T-cell (primary cell): ENCODE results near the gene ETFB. TPM values are rescaled to one million over a fixed set of nuclear protein-coding genes. Genes with fewer than 3 reads are reported as not detected.

Experiments used
- ATAC-seq, 4 experiments: fragments of 200-7000 bp in 3 of 4; fragments of 150-1000 bp in 1 of 4; cut with Tn5 transposase; replicated peaks in 1 of 4; 1 replicate in 3 of 4; 2 replicates in 1 of 4; pipeline ENCODE4 v1.10.0; 2021; ENCODE audit warnings: moderate library complexity in 3 of 4, mild to moderate bottlenecking in 2 of 4, moderate number of reproducible peaks in 1 of 4
- CTCF ChIA-PET, 2 donors: fragments of 300-600 bp; sonication (Branson Sonifier 250); formaldehyde crosslinking; loops; one replicate each; lab custom pipeline; 2022; ENCODE audit warnings: antibody characterized with exemption in 2 of 2; lab: Charles Lee
- POLR2A ChIA-PET, 2 donors: fragments of 300-600 bp; sonication (Branson Sonifier 250); formaldehyde crosslinking; loops; one replicate each; lab custom pipeline; 2022; ENCODE audit warnings: antibody characterized with exemption in 2 of 2; lab: Charles Lee
- DNase-seq, 35 experiments: peaks; one replicate each; pipeline versions ENCODE4 v3.0.0 to v3.0.0-alpha.2; 2013 to 2023
- H3K27ac ChIP-seq: one replicate; pipeline ENCODE4 v1.5.1; 2013; ENCODE audit warnings: low read length
- H3K27me3 ChIP-seq, 2 experiments: replicated peaks in 1 of 2; 1 replicate in 1 of 2; 2 replicates in 1 of 2; pipeline versions ENCODE4 v1.6.1 to v1.7.0; 2013; ENCODE audit warnings: low read length in 1 of 2, mixed read lengths in 1 of 2; ENCODE audit not compliant: control insufficient read depth in 2 of 2, insufficient read depth in 2 of 2; ENCODE audit errors: extremely low read depth in 1 of 2
- H3K36me3 ChIP-seq, 2 donors: 1 replicate in 1 of 2; 2 replicates in 1 of 2; pipeline versions ENCODE4 v1.6.1 to v1.7.0; 2013; ENCODE audit warnings: low read length in 1 of 2; ENCODE audit not compliant: control insufficient read depth in 2 of 2, insufficient read depth in 1 of 2; ENCODE audit errors: extremely low read depth in 1 of 2
- H3K4me1 ChIP-seq, 2 experiments: 1 replicate in 1 of 2; 2 replicates in 1 of 2; pipeline versions ENCODE4 v1.6.1 to v1.7.0; 2013; ENCODE audit warnings: low read length in 2 of 2, mixed read lengths in 1 of 2; ENCODE audit not compliant: insufficient read depth in 2 of 2, control insufficient read depth in 1 of 2; ENCODE audit errors: extremely low read depth in 1 of 2
- H3K4me3 ChIP-seq, 2 donors: 1 replicate in 1 of 2; 2 replicates in 1 of 2; pipeline versions ENCODE4 v1.5.1 to v1.7.0; 2013; ENCODE audit warnings: mild to moderate bottlenecking in 2 of 2, low read length in 1 of 2, moderate library complexity in 1 of 2; ENCODE audit not compliant: control insufficient read depth in 1 of 2; ENCODE audit errors: extremely low read depth in 1 of 2
- H3K9me3 ChIP-seq: 2 replicates; pipeline ENCODE4 v1.7.0; 2013
- H3K27ac Mint-ChIP-seq, 2 donors: one replicate each; pipeline ENCODE4 v1.8.0; 2020 to 2021; ENCODE audit warnings: mild to moderate bottlenecking in 2 of 2, mixed read lengths in 2 of 2
- H3K27me3 Mint-ChIP-seq, 2 donors: one replicate each; pipeline ENCODE4 v1.8.0; 2021 to 2022; ENCODE audit warnings: mixed read lengths in 2 of 2
- H3K36me3 Mint-ChIP-seq: one replicate; pipeline ENCODE4 v1.8.0; 2021; ENCODE audit warnings: mixed read lengths
- H3K4me1 Mint-ChIP-seq, 3 donors: one replicate each; pipeline ENCODE4 v1.8.0; 2020 to 2022; ENCODE audit warnings: mixed read lengths in 3 of 3, mild to moderate bottlenecking in 1 of 3
- H3K4me3 Mint-ChIP-seq, 3 donors: one replicate each; pipeline ENCODE4 v1.8.0; 2020 to 2022; ENCODE audit warnings: mild to moderate bottlenecking in 3 of 3, mixed read lengths in 3 of 3, moderate library complexity in 3 of 3
- H3K9me3 Mint-ChIP-seq, 3 donors: one replicate each; pipeline ENCODE4 v1.8.0; 2020 to 2022; ENCODE audit warnings: mixed read lengths in 3 of 3
- WGBS: methylation state at CpG from one replicate; pipeline ENCODE4 v1.1.5; 2013; ENCODE audit warnings: missing lambda C conversion rate; ENCODE audit not compliant: insufficient coverage; 5-methylcytosine and 5-hydroxymethylcytosine counted together
- total RNA-seq, 35 experiments: library from RNA in 6 of 35; stranded (reverse) in 6 of 35; fragments of 120-200 nt in 1 of 35; gene quantifications; one replicate each; pipeline versions ENCODE4 v1.2.1 to v1.2.4 and lab custom pipeline; 2013 to 2026

Gene ETFB
- total RNA-seq, 5 donors from 2014 or later (not counting 1 experiment from before 2014, with no cell fraction given) = 37.8 to 67.8 (median 61.1) TPM

- DNase-seq (peak in 5 of 35 experiments; percentile 8 to 52 (median 16)), ATAC-seq (peak in 3 of 4 experiments; percentile 11 to 26 (median 12))
- 56% methylated on average over 7 of the region's 10 CpGs for WGBS
- Mint-ChIP-seq H3K36me3 (no peaks in the 10 kb centered on the region), H3K9me3 (no peaks in the 10 kb centered on the region), H3K27me3 (no peaks in the 10 kb centered on the region), H3K27ac (peak overlapping the region; percentile 93 to 97), H3K4me3 (peak overlapping the region; percentile 96 to 98 (median 96)), H3K4me1 (peaks cover 51 to 66% (median 62%) of the 10 kb centered on the region in 3 donors)
- no peaks in the 10 kb centered on the region for H3K9me3 ChIP-seq
- no peaks in the 10 kb centered on the region for H3K27me3 ChIP-seq
- POLR2A ChIA-PET = no interaction called here
- H3K27ac ChIP-seq = peak overlapping the region; percentile 76
- H3K36me3 ChIP-seq = no peaks in the 10 kb centered on the region
- peak overlapping the region; percentile 87 for H3K4me3 ChIP-seq
- CTCF ChIA-PET = interaction anchor here in 1 of 2 donors (1.6 kb wide), 1 partner anchor 26 kb away, joined by 4 read pairs; no protein-coding TSS in a partner anchor
- H3K4me1 ChIP-seq = peaks cover 4 to 71% of the 10 kb centered on the region in 2 experiments
Measured at GRCh38 chr19:51365211-51365964, 800 bp downstream of the ETFB start.

- H3K9me3 ChIP-seq = no peaks in the 10 kb centered on the region
- no peaks in the 10 kb centered on the region for H3K27me3 ChIP-seq
- ChIA-PET POLR2A (interaction anchor here in 1 of 2 donors (0.6 kb wide), 1 partner anchor 29 kb away, joined by 4 read pairs; no protein-coding TSS in a partner anchor), CTCF (interaction anchor here in 1 of 2 donors (1.6 kb wide), 1 partner anchor 25 kb away, joined by 4 read pairs; no protein-coding TSS in a partner anchor)
- no peaks in the 10 kb centered on the region for H3K36me3 Mint-ChIP-seq
- no peaks in the 10 kb centered on the region for H3K27me3 Mint-ChIP-seq
- peak overlapping the region; percentile 18 to 65 (median 51) for H3K4me3 Mint-ChIP-seq
- peak overlapping the region in 1 of 2 donors; percentile 71 for H3K27ac Mint-ChIP-seq
- H3K4me3 ChIP-seq = no peak overlapping the region
- peaks cover 4 to 63% of the 10 kb centered on the region in 2 experiments for H3K4me1 ChIP-seq
- H3K27ac ChIP-seq = no peak overlapping the region
- H3K9me3 Mint-ChIP-seq = no peaks in the 10 kb centered on the region
- peaks cover 48 to 61% (median 59%) of the 10 kb centered on the region in 3 donors for H3K4me1 Mint-ChIP-seq
- ATAC-seq = no peak
- no peak for DNase-seq
- WGBS = 88% methylated on average over 10 of the region's 15 CpGs
- no peaks in the 10 kb centered on the region for H3K36me3 ChIP-seq
Measured at GRCh38 chr19:51364200-51365106, 1.7 kb downstream of the ETFB start.

- Histone ChIP-seq H3K27ac (no peak overlapping the region), H3K4me1 (peaks cover 6 to 36% of the 10 kb centered on the region in 2 experiments), H3K9me3 (no peaks in the 10 kb centered on the region), H3K36me3 (peaks cover 0 to 4% of the 10 kb centered on the region in 2 donors), H3K4me3 (no peak overlapping the region), H3K27me3 (no peaks in the 10 kb centered on the region)
- ATAC-seq (no peak), DNase-seq (no peak)
- Mint-ChIP-seq H3K9me3 (no peaks in the 10 kb centered on the region), H3K27ac (no peak overlapping the region), H3K4me3 (no peak overlapping the region), H3K27me3 (no peaks in the 10 kb centered on the region), H3K36me3 (no peaks in the 10 kb centered on the region), H3K4me1 (peaks cover 42 to 49% (median 46%) of the 10 kb centered on the region in 3 donors)
- 97% methylated on average over 7 of the region's 13 CpGs for WGBS
- ChIA-PET POLR2A (no interaction called here), CTCF (no interaction called here)
Measured at GRCh38 chr19:51361239-51361638, 4.9 kb downstream of the ETFB start.

GRCh38 chr19:51359294-51359693, 6.9 kb downstream of the ETFB start:
- POLR2A ChIA-PET = interaction anchor here in 1 of 2 donors (0.5 kb wide), 1 partner anchor 45 kb away, joined by 10 read pairs; no protein-coding TSS in a partner anchor
- WGBS = no CpG with 5 or more reads among the region's 4 CpGs
- peaks cover 0 to 4% of the 10 kb centered on the region in 2 donors for H3K36me3 ChIP-seq
- Mint-ChIP-seq H3K4me3 (no peak overlapping the region), H3K36me3 (no peaks in the 10 kb centered on the region), H3K27ac (no peak overlapping the region), H3K4me1 (peaks cover 43 to 47% (median 45%) of the 10 kb centered on the region in 3 donors), H3K9me3 (no peaks in the 10 kb centered on the region), H3K27me3 (no peaks in the 10 kb centered on the region)
- no peak overlapping the region for H3K4me3 ChIP-seq
- no peak for DNase-seq
- H3K27me3 ChIP-seq = no peaks in the 10 kb centered on the region
- H3K27ac ChIP-seq = no peak overlapping the region
- CTCF ChIA-PET = interaction anchor here in 1 of 2 donors (0.5 to 0.6 kb wide), 2 partner anchors 36 to 99 kb away, joined by 3 to 4 read pairs; no protein-coding TSS in a partner anchor
- H3K4me1 ChIP-seq = peaks cover 10 to 26% of the 10 kb centered on the region in 2 experiments
- H3K9me3 ChIP-seq = no peaks in the 10 kb centered on the region
- ATAC-seq = no peak

- Mint-ChIP-seq H3K27ac (no peak overlapping the region), H3K4me3 (no peak overlapping the region), H3K36me3 (no peaks in the 10 kb centered on the region), H3K4me1 (peaks cover 34 to 39% (median 34%) of the 10 kb centered on the region in 3 donors), H3K9me3 (no peaks in the 10 kb centered on the region), H3K27me3 (no peaks in the 10 kb centered on the region)
- ATAC-seq (no peak), DNase-seq (no peak)
- CTCF ChIA-PET = no interaction called here
- no peaks in the 10 kb centered on the region for H3K27me3 ChIP-seq
- no peak overlapping the region for H3K27ac ChIP-seq
- peaks cover 13 to 24% of the 10 kb centered on the region in 2 experiments for H3K4me1 ChIP-seq
- H3K9me3 ChIP-seq = no peaks in the 10 kb centered on the region
- POLR2A ChIA-PET = no interaction called here
- H3K4me3 ChIP-seq = no peak overlapping the region
- WGBS = 95% methylated on average over 6 of the region's 7 CpGs
- H3K36me3 ChIP-seq = peaks cover 0 to 5% of the 10 kb centered on the region in 2 donors
Measured at GRCh38 chr19:51357952-51358351, 8.2 kb downstream of the ETFB start.
